ENCODE data around the gene IDH2. TPM values are rescaled to one million over a fixed set of nuclear protein-coding genes. Genes with fewer than 3 reads are reported as not detected.

IDH2 gene
- total and polyA plus RNA-seq, 2 of the 13 experiments (the other 11 are each of a cell fraction or from before 2014, with no cell fraction given), result 121 to 145 TPM

- no peaks in the 10 kb centered on the region for H3K9me3 ChIP-seq (ENCODE audit: low read length)
- no peaks in the 10 kb centered on the region for H3K36me3 ChIP-seq (replicated peaks in 1 of 2; ENCODE audit: control insufficient read depth in 1 of 2, insufficient read depth in 2 of 2, low read length in 2 of 2)
- peak overlapping the region; percentile 29; the same call in 1 of the 2 replicates for H3K9ac ChIP-seq (ENCODE audit: insufficient read depth, low read depth, low read length)
- H3K27ac ChIP-seq (ENCODE audit: extremely low read length, insufficient read depth, low read length), result peak overlapping the region; percentile 62
- FAIRE-seq, result no peak
- 2% methylated on average over 8 of the region's 10 CpGs for WGBS (ENCODE audit: low lambda C conversion rate)
- H3K4me2 ChIP-seq (ENCODE audit: low read depth, low read length), result peak overlapping the region; percentile 91
- H3K27me3 ChIP-seq (ENCODE audit: control insufficient read depth in 1 of 2, insufficient read depth in 2 of 2, low read length in 2 of 2), result no peaks in the 10 kb centered on the region; a peak in 1 of 5 replicates
- CTCF ChIA-PET (ENCODE audit: low intra/inter-chr PET ratio, low total read pairs), result no interaction called here
- peak; percentile 92 for ATAC-seq
- intact Hi-C loops (cut with micrococcal nuclease; ENCODE audit: unreplicated experiment) (no loop called here), in situ Hi-C loops (cut with HindIII; ENCODE audit: extremely low pct_ligation_motif_present, low pct_unique_long_range_greater_than_20kb) (no loop called here)
- POLR2A ChIA-PET, result interaction anchor here (0.6 to 1.0 kb wide), 3 partner anchors 20 to 233 kb away, joined by 3 read pairs; partner anchors contain the start of gene AP3S2
- no peaks in the 10 kb centered on the region for H3K79me2 ChIP-seq (ENCODE audit: insufficient read depth, low read length)
- peak overlapping the region in 2 of 3 experiments; percentile 34 to 53; a peak in 4 of 6 replicates for H3K4me3 ChIP-seq (replicated peaks in 1 of 3; ENCODE audit: insufficient read depth in 1 of 3, low read depth in 2 of 3, low read length in 3 of 3)
- H3K4me1 ChIP-seq (ENCODE audit: insufficient read depth, low read length), result peaks cover 44% of the 10 kb centered on the region
- H2AFZ ChIP-seq (ENCODE audit: low read length), result no peak overlapping the region
- H4K20me1 ChIP-seq (ENCODE audit: insufficient read depth, low read length), result no peaks in the 10 kb centered on the region
- no TSS peak for BruUV-seq (replicated peaks)
- peak; percentile 64 for DNase-seq (ENCODE audit: low spot score)
- TF ChIP-seq LCORL (IDR thresholded peaks at IDR 0.05), result no peak
- peak; percentile 80; the same call in 1 of the 2 replicates for TF ChIP-seq LCORL (CRISPR knock-in tag; IDR thresholded peaks at IDR 0.05)
- no peak for TF ChIP-seq ZNF672 (CRISPR knock-in tag; IDR thresholded peaks at IDR 0.05)
- TF ChIP-seq SETDB1 (CRISPR knock-in tag; IDR thresholded peaks at IDR 0.05; ENCODE audit: borderline replicate concordance), result no peak
- no peak for TF ChIP-seq SRSF1 (optimal IDR thresholded peaks at IDR 0.05; ENCODE audit: low read depth, low read length)
- peak; percentile 53; the same call in 1 of the 2 replicates for TF ChIP-seq DRAP1 (CRISPR knock-in tag; IDR thresholded peaks at IDR 0.05)
- no peak for TF ChIP-seq NR3C1 (CRISPR knock-in tag; IDR thresholded peaks at IDR 0.05)
- no peak for TF ChIP-seq CBFB (CRISPR knock-in tag; IDR thresholded peaks at IDR 0.05)
- TF ChIP-seq SNRNP70 (IDR thresholded peaks at IDR 0.05; ENCODE audit: low read depth, low read length), result no peak
- no peak for TF ChIP-seq CCAR2 (optimal IDR thresholded peaks at IDR 0.05; ENCODE audit: low read depth, low read length)
- TF ChIP-seq ARID3A (IDR thresholded peaks at IDR 0.05; ENCODE audit: low read depth, low read length), result no peak
- no peak for TF ChIP-seq ATF3 (CRISPR knock-in tag; IDR thresholded peaks at IDR 0.05)
- TF ChIP-seq ZNF557 (CRISPR knock-in tag; IDR thresholded peaks at IDR 0.05), result no peak
- TF ChIP-seq TAF15 (IDR thresholded peaks at IDR 0.05; ENCODE audit: low read depth, low read length, poor library complexity, severe bottlenecking), result no peak
- TF ChIP-seq ZNF737 (CRISPR knock-in tag; IDR thresholded peaks at IDR 0.05; ENCODE audit: borderline replicate concordance), result no peak
- TF ChIP-seq ZNF232 (CRISPR knock-in tag; IDR thresholded peaks at IDR 0.05; ENCODE audit: borderline replicate concordance), result peak; percentile 48; the same call in 1 of the 2 replicates
- TF ChIP-seq RCOR2 (CRISPR knock-in tag; IDR thresholded peaks at IDR 0.05), result peak; percentile 43; the same call in 1 of the 2 replicates
- no peak for TF ChIP-seq ZBTB46 (CRISPR knock-in tag; IDR thresholded peaks at IDR 0.05; ENCODE audit: borderline replicate concordance)
- no peak for TF ChIP-seq NR1H2 (CRISPR knock-in tag; IDR thresholded peaks at IDR 0.05; ENCODE audit: borderline replicate concordance, low read depth)
- no peak for TF ChIP-seq ZSCAN21 (CRISPR knock-in tag; IDR thresholded peaks at IDR 0.05; ENCODE audit: borderline replicate concordance)
- peak; percentile 40 for TF ChIP-seq FOSL2 (CRISPR knock-in tag; IDR thresholded peaks at IDR 0.05)
These were observed 24.5 kb upstream of the IDH2 start for GRCh38 chr15:90126596-90127435.
